Smooth muscle cell (in vitro differentiated cells): ENCODE data around the gene AHRR. TPM values are rescaled to one million over a fixed set of nuclear protein-coding genes. Genes with fewer than 3 reads are reported as not detected.

Source experiments
- DNase-seq: peaks from one replicate; lab custom pipeline; 2025; ENCODE audit not compliant: unreplicated experiment; lab: John Stamatoyannopoulos, UW
- H2AFZ ChIP-seq: fragments of 200-600 bp; sonication (generic); 2 replicates; pipeline ENCODE4 v1.6.0; 2016; ENCODE audit warnings: antibody characterized with exemption, low read depth, mild to moderate bottlenecking
- H3F3A ChIP-seq: fragments of 200-600 bp; sonication (generic); 2 replicates; pipeline ENCODE4 v1.6.0; 2017; ENCODE audit warnings: antibody characterized with exemption, low read depth
- H3K27ac ChIP-seq: fragments of 200-600 bp; sonication (generic); 2 replicates; pipeline ENCODE4 v1.5.1; 2016; ENCODE audit warnings: low read depth, mild to moderate bottlenecking
- H3K27me3 ChIP-seq: fragments of 200-600 bp; sonication (generic); 2 replicates; pipeline ENCODE4 v1.6.1; 2016; ENCODE audit warnings: low read depth, mild to moderate bottlenecking
- H3K36me3 ChIP-seq: fragments of 200-600 bp; sonication (generic); 2 replicates; pipeline ENCODE4 v1.5.1; 2016; ENCODE audit warnings: low read depth
- H3K4me1 ChIP-seq: fragments of 200-600 bp; sonication (generic); 2 replicates; pipeline ENCODE4 v1.5.1; 2016; ENCODE audit warnings: low read depth
- H3K4me2 ChIP-seq: fragments of 200-600 bp; sonication (generic); 2 replicates; pipeline ENCODE4 v1.6.0; 2016; ENCODE audit warnings: mild to moderate bottlenecking
- H3K4me3 ChIP-seq: fragments of 200-600 bp; sonication (generic); 2 replicates; pipeline ENCODE4 v1.5.1; 2016; ENCODE audit warnings: mild to moderate bottlenecking
- H3K79me2 ChIP-seq: fragments of 200-600 bp; sonication (generic); 2 replicates; pipeline ENCODE4 v1.6.0; 2016; ENCODE audit warnings: low read depth, mild to moderate bottlenecking
- H3K9ac ChIP-seq: fragments of 200-600 bp; sonication (generic); 2 replicates; pipeline ENCODE4 v1.6.0; 2016; ENCODE audit warnings: low read depth
- H3K9me3 ChIP-seq: fragments of 200-600 bp; sonication (generic); replicated peaks from 2 replicates; pipeline ENCODE4 v1.5.1; 2016; ENCODE audit warnings: low read depth
- H4K20me1 ChIP-seq: fragments of 200-600 bp; sonication (generic); 2 replicates; pipeline ENCODE4 v1.6.0; 2016; ENCODE audit warnings: low read depth
- WGBS: methylation state at CpG from one replicate; pipeline ENCODE4 v1.1.7; 2016; ENCODE audit warnings: low lambda C conversion rate; 5-methylcytosine and 5-hydroxymethylcytosine counted together
- polyA plus RNA-seq: library from polyadenylated mRNA; unstranded; fragments of >200 nt; fragmentation: Nextera tagmentation; extraction: Ambion mirVana; gene quantifications from 2 replicates; pipeline ENCODE4 v1.2.1, GENCODE V29; 2016
- total RNA-seq: library from RNA; depleted of rRNA; stranded (reverse); fragments of >200 nt; gene quantifications from 2 replicates; pipeline ENCODE4 v1.2.3, GENCODE V29; 2014
- TF ChIP-seq, protein P1 (sequence below): fragments of 200-600 bp; sonication (generic); IDR thresholded peaks from 2 replicates; pipeline ENCODE4 v1.5.1; 2017; ENCODE audit warnings: borderline replicate concordance, mild to moderate bottlenecking, antibody characterized with exemption; ENCODE audit not compliant: insufficient read depth, poor library complexity, severe bottlenecking

The AHRR gene
- total and polyA plus RNA-seq, 2 experiments from 2014 or later: 14.4 to 18.2 TPM

DNA sequence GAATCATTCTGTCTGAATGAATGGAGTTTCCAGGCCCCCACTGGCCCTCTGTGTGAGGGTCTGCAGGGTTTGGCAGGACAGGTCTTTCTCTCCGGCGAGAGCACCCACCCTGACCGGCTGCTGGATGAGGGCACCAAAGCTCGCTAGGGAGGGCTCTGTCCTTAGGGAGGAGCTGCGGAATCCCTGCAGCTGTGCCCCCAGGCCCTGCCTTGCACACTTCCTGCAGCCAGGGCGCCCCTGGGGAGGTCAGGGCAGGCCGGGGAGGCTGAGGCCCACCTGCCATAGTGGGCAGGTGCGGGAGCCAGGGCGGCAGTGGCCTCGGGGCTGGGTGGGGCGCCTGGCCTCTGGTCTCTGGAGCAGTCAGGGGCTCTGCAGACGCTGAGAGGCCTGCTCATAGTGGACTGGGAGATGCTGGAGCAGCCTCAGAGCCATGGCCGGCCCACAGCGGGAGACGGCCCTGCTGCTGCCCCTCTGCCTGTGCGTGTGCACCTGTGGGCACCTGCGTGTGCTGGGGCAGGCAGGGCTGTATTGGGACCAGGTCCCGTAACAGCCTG lies 157.5 kb downstream of the AHRR start:
- Histone ChIP-seq H3K4me3 (no peak overlapping the region), H3K79me2 (no peaks in the 10 kb centered on the region), H3K36me3 (no peaks in the 10 kb centered on the region), H3K9ac (no peak overlapping the region), H3K4me1 (peaks cover 4% of the 10 kb centered on the region), H2AFZ (no peak overlapping the region), H3K27ac (no peak overlapping the region), H3F3A (no peaks in the 10 kb centered on the region), H3K27me3 (peaks cover 12% of the 10 kb centered on the region), H3K4me2 (no peak overlapping the region), H4K20me1 (peaks cover 25% of the 10 kb centered on the region), H3K9me3 (no peaks in the 10 kb centered on the region)
- TF ChIP-seq, protein P1, sequence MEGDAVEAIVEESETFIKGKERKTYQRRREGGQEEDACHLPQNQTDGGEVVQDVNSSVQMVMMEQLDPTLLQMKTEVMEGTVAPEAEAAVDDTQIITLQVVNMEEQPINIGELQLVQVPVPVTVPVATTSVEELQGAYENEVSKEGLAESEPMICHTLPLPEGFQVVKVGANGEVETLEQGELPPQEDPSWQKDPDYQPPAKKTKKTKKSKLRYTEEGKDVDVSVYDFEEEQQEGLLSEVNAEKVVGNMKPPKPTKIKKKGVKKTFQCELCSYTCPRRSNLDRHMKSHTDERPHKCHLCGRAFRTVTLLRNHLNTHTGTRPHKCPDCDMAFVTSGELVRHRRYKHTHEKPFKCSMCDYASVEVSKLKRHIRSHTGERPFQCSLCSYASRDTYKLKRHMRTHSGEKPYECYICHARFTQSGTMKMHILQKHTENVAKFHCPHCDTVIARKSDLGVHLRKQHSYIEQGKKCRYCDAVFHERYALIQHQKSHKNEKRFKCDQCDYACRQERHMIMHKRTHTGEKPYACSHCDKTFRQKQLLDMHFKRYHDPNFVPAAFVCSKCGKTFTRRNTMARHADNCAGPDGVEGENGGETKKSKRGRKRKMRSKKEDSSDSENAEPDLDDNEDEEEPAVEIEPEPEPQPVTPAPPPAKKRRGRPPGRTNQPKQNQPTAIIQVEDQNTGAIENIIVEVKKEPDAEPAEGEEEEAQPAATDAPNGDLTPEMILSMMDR: no peak
- DNase-seq: no peak
- 85% methylated on average over 14 of the region's 18 CpGs for WGBS

DNA sequence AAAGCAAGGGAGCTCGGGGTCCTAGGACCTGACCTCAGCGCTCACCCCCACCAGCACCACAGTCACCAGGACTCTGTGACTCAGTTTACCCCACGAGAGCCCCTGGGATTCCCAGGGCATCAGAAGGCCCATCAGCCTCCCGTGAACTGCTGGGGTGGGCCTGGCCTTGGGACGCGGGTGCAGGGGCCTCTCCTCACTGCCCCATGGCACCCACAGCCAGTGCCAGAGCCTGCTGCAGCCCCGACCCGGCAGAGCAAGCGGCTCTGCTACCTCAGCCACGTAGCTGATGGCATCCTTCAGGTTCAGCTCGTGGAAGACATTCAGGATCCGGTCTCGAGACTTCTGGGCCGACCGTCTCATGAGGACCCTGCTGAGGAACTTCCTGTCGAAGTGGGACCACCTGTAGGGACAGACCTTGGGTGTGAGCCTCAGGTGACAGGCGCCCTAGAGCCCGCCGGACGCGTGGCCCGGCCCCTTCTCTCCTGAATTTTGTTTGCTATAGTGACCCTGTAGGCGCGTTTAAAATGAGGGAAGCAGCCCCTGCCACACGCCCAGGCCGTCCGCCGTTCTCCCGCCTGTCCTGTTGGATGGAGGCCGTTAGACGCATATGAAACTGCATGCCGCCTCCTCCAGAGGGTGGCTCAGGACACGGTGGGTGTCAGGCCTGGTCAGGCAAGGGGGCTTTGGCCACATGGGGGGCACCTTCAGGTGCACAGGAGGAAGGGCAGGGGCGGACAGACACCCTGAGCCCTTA lies 158.2 kb downstream of the AHRR start:
- TF ChIP-seq, protein P1: no peak
- Histone ChIP-seq H4K20me1 (peaks cover 22% of the 10 kb centered on the region), H3K9me3 (no peaks in the 10 kb centered on the region), H2AFZ (no peak overlapping the region), H3K79me2 (no peaks in the 10 kb centered on the region), H3K4me2 (no peak overlapping the region), H3K27me3 (peaks cover 10% of the 10 kb centered on the region), H3K9ac (no peak overlapping the region), H3K4me1 (peaks cover 4% of the 10 kb centered on the region), H3F3A (no peaks in the 10 kb centered on the region), H3K36me3 (no peaks in the 10 kb centered on the region), H3K4me3 (no peak overlapping the region), H3K27ac (no peak overlapping the region)
- WGBS: 89% methylated on average over 34 of the region's 34 CpGs
- no peak for DNase-seq

DNA sequence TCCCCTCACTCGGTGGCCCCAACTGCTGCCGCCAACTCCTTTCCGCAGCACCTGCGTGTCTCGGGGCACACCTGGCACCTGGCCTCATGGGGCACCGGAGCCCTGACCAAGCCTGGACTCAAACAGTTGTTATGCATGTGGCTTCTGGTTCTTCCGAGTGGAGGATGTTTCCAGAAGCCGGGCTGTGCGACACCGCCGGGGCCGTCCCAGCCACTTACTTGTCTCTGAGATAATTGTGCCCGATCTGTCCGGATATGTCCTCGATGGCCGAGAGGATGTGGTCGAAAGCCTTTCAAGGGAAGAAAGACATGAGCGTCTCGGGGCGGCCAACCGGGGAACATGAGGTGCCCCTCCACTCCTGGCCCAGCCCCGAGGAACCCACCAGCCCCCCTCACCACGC lies 159.8 kb downstream of the AHRR start:
- Histone ChIP-seq H3K4me1 (no peaks in the 10 kb centered on the region), H4K20me1 (peaks cover 5% of the 10 kb centered on the region), H3K4me2 (no peak overlapping the region), H2AFZ (no peak overlapping the region), H3K27me3 (no peaks in the 10 kb centered on the region), H3K79me2 (no peaks in the 10 kb centered on the region), H3K9ac (no peak overlapping the region), H3K4me3 (no peak overlapping the region), H3K9me3 (no peaks in the 10 kb centered on the region), H3K36me3 (no peaks in the 10 kb centered on the region), H3F3A (no peaks in the 10 kb centered on the region), H3K27ac (no peak overlapping the region)
- 95% methylated on average over 20 of the region's 23 CpGs for WGBS
- TF ChIP-seq, protein P1: no peak
- DNase-seq: no peak

DNA sequence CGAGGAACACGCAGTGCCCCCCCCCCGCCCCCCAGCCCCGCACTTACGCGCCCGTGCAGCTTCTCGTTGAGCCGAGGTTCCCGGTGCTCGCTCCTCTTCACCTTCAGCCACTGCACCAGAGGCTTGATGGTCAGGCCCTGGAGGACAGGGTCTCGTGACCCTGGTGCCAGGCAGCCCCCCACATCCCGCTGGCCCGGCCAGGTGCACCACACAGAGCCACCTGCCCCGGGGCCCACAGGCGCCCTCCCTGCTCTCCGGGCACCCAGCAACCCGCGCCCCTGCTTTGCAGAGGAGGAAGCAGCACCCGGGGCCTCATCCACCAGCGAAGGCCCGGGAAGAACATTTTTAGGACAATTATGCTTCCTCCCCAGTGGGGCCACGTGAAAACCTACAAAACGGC lies 160.5 kb downstream of the AHRR start:
- Histone ChIP-seq H3K36me3 (no peaks in the 10 kb centered on the region), H3K4me3 (no peak overlapping the region), H3F3A (no peaks in the 10 kb centered on the region), H3K27me3 (no peaks in the 10 kb centered on the region), H3K27ac (no peak overlapping the region), H3K4me2 (no peak overlapping the region), H3K4me1 (no peaks in the 10 kb centered on the region), H2AFZ (no peak overlapping the region), H3K79me2 (no peaks in the 10 kb centered on the region), H3K9ac (no peak overlapping the region), H4K20me1 (no peaks in the 10 kb centered on the region), H3K9me3 (no peaks in the 10 kb centered on the region)
- 94% methylated on average over 13 of the region's 24 CpGs for WGBS
- DNase-seq: no peak
- TF ChIP-seq, protein P1: no peak
